ENCODE data around the gene FAT4.

The FAT4 gene

GRCh38 chr4:125314676-125315575 is at the start of gene FAT4:
TSS of gene FAT4 (plus strand) at chr4:125314955. CDS start at chr4:125316412, 1,457 bp downstream.
- no peak for DNase-seq

- no peak for DNase-seq
Measured at GRCh38 chr4:125265846-125266245, 48.9 kb upstream of the FAT4 start.

GRCh38 chr4:125266901-125267604 is 47.7 kb upstream of the FAT4 start:
- DNase-seq, result no peak

- DNase-seq, result no peak
Measured at GRCh38 chr4:125267630-125268029, 47.1 kb upstream of the FAT4 start.

GRCh38 chr4:125268068-125268755 is 46.5 kb upstream of the FAT4 start:
- DNase-seq, result no peak

- DNase-seq, result no peak
Measured at GRCh38 chr4:125276811-125277210, 37.9 kb upstream of the FAT4 start.

GRCh38 chr4:125277790-125278189 is 37.0 kb upstream of the FAT4 start:
- no peak for DNase-seq

- DNase-seq, result no peak
Measured at GRCh38 chr4:125280892-125281403, 33.8 kb upstream of the FAT4 start.

GRCh38 chr4:125283707-125284279 is 31.0 kb upstream of the FAT4 start:
- no peak for DNase-seq

GRCh38 chr4:125297116-125297515 is 17.6 kb upstream of the FAT4 start:
- DNase-seq, result no peak

- DNase-seq, result no peak
Measured at GRCh38 chr4:125303058-125303457, 11.7 kb upstream of the FAT4 start.

- no peak for DNase-seq
Measured at GRCh38 chr4:125303821-125304220, 10.9 kb upstream of the FAT4 start.

- no peak for DNase-seq
Measured at GRCh38 chr4:125306112-125306511, 8.6 kb upstream of the FAT4 start.

GRCh38 chr4:125306533-125306932 is 8.2 kb upstream of the FAT4 start:
- DNase-seq, result no peak

GRCh38 chr4:125311503-125311902 is 3.3 kb upstream of the FAT4 start:
- no peak for DNase-seq

- peak; percentile 2 for DNase-seq
Measured at GRCh38 chr4:125313497-125313896, 1.3 kb upstream of the FAT4 start.

- no peak for DNase-seq
Measured at GRCh38 chr4:125313989-125314667, 627 bp upstream of the FAT4 start.

- DNase-seq, result no peak
Measured at GRCh38 chr4:125315576-125316400, 1.0 kb downstream of the FAT4 start.

- DNase-seq, result no peak
Measured at GRCh38 chr4:125316401-125316790, 1.6 kb downstream of the FAT4 start.

GRCh38 chr4:125316791-125317524 is 2.2 kb downstream of the FAT4 start:
- no peak for DNase-seq

- DNase-seq, result no peak
Measured at GRCh38 chr4:125317525-125317877, 2.7 kb downstream of the FAT4 start.
